Embryonic facial prominence (tissue), 1 donor: ENCODE data around the gene MIS12.

ENCODE experiments used
- DNase-seq: peaks from one replicate; pipeline ENCODE4 v3.0.0-alpha.2; 2016; ENCODE audit errors: extremely low spot score

The MIS12 gene

GRCh38 chr17:5535436-5535835 lies 49.1 kb downstream of the MIS12 start:
- no peak for DNase-seq

- DNase-seq: no peak
These were observed 50.7 kb downstream of the MIS12 start for GRCh38 chr17:5536866-5537650.

GRCh38 chr17:5539286-5539685 lies 52.9 kb downstream of the MIS12 start:
- DNase-seq: no peak

GRCh38 chr17:5540321-5540720 lies 54.0 kb downstream of the MIS12 start:
- no peak for DNase-seq
